ENCODE measurements around the gene CLEC4D.
"Not testable (repeated sequence)": the region's sequence is repeated elsewhere in the genome, so short reads cannot be mapped to it uniquely, and the experiment has no call there.

Gene CLEC4D

DNA sequence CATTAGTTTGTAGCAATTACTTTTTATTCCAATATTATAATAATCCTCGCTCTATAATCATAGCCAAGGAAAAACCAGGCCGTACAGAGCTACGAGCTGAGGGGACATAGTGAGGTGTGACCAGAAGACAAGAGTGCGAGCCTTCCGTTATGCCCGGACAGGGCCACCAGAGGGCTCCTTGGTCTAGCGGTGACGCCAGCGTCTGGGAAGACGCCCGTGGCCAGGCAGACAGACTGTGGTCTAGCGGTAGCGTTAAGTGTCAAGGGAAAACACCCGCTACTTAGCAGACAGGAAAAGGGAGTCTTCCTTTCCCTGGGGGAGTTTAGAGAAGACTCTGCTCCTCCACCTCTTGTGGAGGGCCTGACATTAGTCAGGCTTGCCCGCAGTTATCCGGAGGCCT lies 24.5 kb downstream of the CLEC4D start:
- not testable (repeated sequence) for DNase-seq

- DNase-seq = not testable (repeated sequence)
These were observed 27.5 kb downstream of the CLEC4D start, which contains the start of gene CLEC4E for GRCh38 chr12:8540831-8541230. Gene CLEC4E (minus strand): TSS chr12:8540905. CDS start chr12:8540797, 108 bp downstream.

DNA sequence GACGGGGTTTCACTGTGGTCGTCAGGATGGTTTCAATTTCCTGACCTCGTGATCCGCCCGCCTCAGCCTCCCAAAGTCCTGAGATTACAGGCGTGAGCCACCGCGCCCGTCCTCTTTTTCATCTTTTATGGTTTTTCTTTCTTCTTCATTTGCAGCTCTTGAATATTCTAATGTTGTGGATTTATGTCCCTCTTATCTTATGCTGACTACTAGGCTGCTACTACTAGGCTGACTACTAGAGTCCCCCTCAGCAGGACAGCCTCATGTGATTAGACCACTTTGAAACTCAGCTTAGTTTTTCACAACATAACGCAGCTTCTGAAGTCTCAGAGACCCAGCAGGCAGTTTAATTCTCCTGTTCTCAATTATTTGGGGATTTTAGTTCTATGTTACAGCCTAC lies 28.3 kb downstream of the CLEC4D start:
- DNase-seq = no peak

DNA sequence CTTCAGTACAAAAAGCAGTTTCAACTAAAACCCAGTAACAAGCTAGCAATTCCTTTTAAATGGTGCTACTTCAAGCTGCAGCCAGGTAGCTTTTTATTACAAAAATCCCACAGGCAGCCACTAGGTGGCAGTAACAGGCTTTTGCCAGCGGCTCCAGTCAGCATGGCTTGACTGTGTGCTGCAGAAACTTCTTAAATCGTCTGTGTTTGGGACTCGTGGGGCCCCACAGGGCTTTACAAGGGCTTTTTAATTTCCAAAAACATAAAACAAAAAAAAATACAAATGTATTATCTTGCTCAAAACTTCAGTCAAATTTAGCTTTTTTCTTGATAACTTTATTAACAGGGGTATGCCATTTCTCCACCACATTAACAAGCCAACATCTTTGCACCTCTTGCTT lies 31.0 kb downstream of the CLEC4D start:
- DNase-seq = no peak

DNA sequence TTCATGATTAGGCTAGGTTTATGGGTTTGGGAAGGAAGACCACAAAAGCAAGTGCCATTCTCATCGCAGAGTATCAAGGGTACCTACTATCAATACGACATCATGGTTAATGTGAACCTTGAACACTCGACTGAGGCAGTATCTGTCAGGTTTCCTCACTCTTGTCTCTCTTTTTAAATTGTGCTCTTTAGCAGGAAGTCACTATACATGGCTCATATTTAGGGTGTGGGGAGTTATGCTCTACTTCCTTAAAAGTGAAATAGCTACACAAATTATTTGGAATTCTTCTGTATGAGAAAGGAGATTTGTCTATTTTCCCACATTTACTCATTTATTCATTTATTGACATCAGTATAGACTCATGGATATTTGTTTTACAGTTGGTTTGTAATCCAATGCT lies 33.3 kb downstream of the CLEC4D start:
- no peak for DNase-seq

DNA sequence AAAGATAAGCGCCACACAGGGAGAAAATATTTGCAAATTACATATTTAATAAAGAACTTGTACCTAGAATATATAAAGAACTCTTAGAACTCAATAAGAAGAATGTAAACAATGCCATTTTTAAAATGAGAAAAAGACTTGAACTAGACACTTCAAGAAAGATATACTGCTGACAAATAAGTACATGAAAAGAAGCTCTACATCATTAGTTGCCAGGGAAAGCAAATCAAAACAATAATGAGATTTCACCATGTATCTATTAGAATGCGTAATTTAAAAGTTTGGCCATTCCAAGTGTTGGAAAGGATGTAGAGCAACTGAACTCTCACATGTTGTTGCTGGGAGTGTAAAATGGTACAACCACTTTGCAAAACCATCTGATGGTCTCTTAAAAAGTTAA lies 34.3 kb downstream of the CLEC4D start:
- DNase-seq = no peak

DNA sequence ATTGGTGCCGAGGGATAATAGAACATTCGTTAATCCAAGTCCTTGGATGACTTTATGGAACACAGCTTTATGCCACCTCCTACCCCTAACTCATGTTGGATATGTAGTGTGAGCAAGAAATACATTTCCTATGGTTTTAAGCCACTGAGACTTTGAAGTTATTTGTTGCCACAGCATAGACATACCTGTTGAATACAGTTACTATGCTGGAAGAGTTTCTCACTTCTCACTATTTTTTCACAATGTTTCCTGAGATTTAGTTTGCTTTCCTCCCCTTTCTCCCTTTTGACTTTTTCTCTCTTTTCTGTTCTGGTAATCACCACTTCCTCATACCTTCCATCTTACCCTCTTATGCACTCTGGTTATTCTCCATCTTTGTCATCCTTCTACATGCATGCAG lies 34.9 kb downstream of the CLEC4D start:
- DNase-seq = no peak

DNA sequence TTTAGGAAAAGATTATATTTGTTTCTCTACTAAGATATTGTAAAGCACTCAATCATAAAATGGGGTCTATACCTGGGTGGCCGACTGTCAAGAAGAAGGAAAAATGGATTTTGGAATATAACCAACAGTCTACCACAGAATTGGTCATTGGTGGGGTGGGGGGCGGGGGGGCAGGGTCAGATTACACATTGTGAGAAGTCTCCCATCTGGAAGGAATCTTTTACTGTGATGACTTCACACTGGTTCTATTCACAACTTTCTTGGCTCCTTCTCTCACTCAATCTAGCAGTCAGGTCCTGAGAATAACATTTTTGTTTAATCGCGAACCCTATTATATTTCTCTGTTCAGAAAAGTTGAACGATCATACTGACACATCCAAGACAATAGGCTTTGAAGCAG lies 36.1 kb downstream of the CLEC4D start:
- no peak for DNase-seq

DNA sequence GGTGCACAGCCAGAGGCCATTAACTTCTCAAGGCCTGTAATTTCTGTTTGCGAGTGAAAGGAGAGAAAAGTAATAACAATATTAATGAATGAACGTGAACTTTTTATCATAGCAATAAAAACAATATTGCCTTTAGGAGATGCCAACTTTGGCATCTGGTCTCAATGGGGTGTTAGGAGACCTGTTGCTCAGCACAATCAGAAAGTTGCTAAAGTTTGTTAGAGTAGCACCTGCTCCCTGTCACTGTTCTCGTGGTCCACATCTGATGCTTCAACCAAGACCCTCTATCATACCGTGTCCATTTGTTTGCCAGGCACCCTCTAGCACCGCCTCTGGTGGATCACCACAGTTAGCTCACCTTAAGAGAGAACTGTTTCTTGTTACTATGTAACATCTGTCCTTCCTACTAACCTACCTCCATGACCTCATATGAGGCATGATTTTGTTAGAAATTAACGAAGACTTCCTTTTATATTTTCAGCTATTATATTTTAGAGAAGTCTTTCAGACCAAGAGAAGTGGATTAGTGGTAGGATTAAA lies 39.9 kb downstream of the CLEC4D start:
- DNase-seq = no peak

GRCh38 chr12:8554451-8555195 lies 41.3 kb downstream of the CLEC4D start:
- no peak for DNase-seq

DNA sequence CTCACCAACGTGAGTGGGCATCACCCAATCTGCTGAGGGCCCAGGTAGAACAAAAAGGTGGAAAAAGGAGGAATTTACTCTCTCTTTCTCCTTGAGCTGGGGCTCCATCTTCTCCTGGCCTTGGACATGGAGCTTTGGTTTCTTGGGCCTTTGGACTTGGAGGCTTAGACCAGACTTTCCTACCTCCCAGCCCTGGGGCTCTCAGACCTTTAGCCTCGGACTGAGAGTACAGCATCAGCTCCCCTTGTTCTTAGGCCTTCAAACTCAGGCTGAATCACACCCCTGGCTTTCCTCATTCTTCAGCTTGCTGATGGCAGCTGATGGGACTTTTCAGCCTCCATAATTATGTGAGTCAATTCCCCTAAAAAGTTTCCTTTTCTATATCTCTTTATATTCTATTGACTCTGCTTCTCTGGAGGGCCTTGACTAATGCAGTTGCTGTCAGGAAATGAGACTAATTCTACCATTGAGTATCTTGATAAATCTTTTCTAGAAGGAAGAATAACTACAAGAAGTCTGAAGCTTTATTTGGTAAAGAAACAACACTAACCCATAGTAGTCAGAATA lies 43.3 kb downstream of the CLEC4D start:
- no peak for DNase-seq

- no peak for DNase-seq
These were observed 46.4 kb downstream of the CLEC4D start for GRCh38 chr12:8559676-8560075.

GRCh38 chr12:8561011-8561410 lies 47.7 kb downstream of the CLEC4D start:
- DNase-seq = no peak

GRCh38 chr12:8562310-8562709 lies 49.0 kb downstream of the CLEC4D start:
- no peak for DNase-seq

- DNase-seq = no peak
These were observed 50.1 kb downstream of the CLEC4D start for GRCh38 chr12:8563356-8563755.

DNA sequence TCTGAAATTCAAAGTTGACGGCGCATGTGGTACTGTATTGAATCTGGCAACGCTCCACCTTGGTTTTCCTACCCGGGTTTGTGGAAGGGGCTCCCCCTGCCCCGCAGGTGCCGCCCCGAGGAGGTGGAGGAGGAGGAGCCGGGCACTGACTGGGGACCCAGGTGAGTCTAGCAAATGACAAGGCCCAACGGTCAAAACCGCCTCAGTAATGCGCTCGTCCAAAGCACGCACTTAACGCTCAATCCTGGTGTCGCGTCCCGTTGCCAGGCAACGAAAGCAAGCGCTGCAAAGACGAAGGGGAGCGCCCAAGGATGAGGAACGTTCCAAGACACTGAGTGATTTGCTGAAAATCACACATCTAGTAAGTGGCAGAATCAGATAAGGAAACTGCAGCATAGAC lies 51.4 kb downstream of the CLEC4D start:
- no peak for DNase-seq

DNA sequence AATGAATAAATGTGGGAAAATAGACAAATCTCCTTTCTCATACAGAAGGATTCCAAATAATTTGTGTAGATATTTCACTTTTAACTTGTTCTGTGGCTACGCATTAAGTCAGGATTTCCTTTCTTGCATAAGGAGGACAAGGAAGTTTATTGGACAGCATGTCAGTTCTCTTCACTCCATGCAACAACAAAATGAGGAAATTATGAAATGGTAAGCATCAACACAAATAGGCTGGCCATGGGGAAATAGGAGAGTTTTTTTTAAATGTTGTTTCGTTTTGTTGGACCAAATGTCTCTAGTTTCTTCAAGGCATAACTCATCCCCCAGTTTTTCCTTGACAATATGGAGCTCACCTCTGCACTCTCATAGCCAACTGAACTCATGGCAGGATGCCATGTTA lies 52.7 kb downstream of the CLEC4D start:
- DNase-seq = not testable (repeated sequence)

- DNase-seq = no peak
These were observed 53.2 kb downstream of the CLEC4D start for GRCh38 chr12:8566525-8566924.

All from activated gamma-delta T cell (primary cell).